Measurements from ENCODE around the gene COX5A. TPM values are rescaled to one million over a fixed set of nuclear protein-coding genes. Genes with fewer than 3 reads are reported as not detected.

COX5A gene
- total RNA-seq, 1 experiment from 2014 or later, result 307 TPM

DNA sequence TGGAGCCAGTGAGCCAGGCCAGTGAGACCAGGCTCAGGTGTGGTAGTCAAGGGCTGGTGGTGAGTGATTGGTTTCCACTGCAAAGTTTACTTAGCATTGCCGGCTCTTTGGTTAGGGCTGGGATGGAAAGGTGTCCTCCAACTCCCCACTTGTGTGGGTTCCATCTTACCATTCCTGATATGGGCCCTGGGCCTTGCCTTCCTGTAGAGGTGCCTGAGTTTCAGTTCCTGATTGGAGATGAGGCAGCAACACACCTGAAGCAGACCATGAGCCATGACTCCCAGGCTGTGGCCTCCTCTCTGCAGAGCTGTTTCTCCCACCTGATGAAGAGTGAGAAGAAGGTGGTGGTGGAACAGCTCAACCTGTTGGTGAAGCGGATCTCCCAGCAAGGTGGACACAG lies 44.9 kb downstream of the COX5A start:
- no peaks in the 10 kb centered on the region for H4K20me1 ChIP-seq (ENCODE audit: insufficient read depth)
- TF ChIP-seq ATF3 (IDR thresholded peaks at IDR 0.05) (no peak), SP1 (IDR thresholded peaks at IDR 0.05; ENCODE audit: low read depth) (no peak), ZFX (IDR thresholded peaks at IDR 0.05) (no peak), SRF (IDR thresholded peaks at IDR 0.05; ENCODE audit: low read depth) (no peak), FOSL1 (IDR thresholded peaks at IDR 0.05; ENCODE audit: low read depth) (no peak), CBX3 (IDR thresholded peaks at IDR 0.05; ENCODE audit: low read depth) (no peak), POLR2AphosphoS5 (IDR thresholded peaks at IDR 0.05; ENCODE audit: low read depth, low read length) (no peak)
- TF ChIP-seq, protein P1, sequence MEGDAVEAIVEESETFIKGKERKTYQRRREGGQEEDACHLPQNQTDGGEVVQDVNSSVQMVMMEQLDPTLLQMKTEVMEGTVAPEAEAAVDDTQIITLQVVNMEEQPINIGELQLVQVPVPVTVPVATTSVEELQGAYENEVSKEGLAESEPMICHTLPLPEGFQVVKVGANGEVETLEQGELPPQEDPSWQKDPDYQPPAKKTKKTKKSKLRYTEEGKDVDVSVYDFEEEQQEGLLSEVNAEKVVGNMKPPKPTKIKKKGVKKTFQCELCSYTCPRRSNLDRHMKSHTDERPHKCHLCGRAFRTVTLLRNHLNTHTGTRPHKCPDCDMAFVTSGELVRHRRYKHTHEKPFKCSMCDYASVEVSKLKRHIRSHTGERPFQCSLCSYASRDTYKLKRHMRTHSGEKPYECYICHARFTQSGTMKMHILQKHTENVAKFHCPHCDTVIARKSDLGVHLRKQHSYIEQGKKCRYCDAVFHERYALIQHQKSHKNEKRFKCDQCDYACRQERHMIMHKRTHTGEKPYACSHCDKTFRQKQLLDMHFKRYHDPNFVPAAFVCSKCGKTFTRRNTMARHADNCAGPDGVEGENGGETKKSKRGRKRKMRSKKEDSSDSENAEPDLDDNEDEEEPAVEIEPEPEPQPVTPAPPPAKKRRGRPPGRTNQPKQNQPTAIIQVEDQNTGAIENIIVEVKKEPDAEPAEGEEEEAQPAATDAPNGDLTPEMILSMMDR (IDR thresholded peaks at IDR 0.05 in 2 of 3, conservative IDR thresholded peaks at IDR 0.05 in 1 of 3; ENCODE audit: borderline replicate concordance in 1 of 3, insufficient read depth in 1 of 3, low read depth in 2 of 3, low read length in 2 of 3), result no peak
- H3K27ac ChIP-seq (ENCODE audit: low read depth, low read length), result no peak overlapping the region
- H3K4me3 ChIP-seq (replicated peaks in 1 of 2; ENCODE audit: low read depth in 1 of 2, low read length in 2 of 2), result no peak overlapping the region
- intact Hi-C loops (cut with micrococcal nuclease), result no loop called here
- POLR2A ChIA-PET, result no interaction called here
- CTCF ChIA-PET, result interaction anchor here (1.4 kb wide), 1 partner anchor 9 kb away, joined by 5 read pairs; no protein-coding TSS in a partner anchor
- peak overlapping the region; percentile 54 for H3K4me2 ChIP-seq (ENCODE audit: low read length)
- no peak for ATAC-seq
- no TSS peak for BruUV-seq (replicated peaks)
- DNase-seq (ENCODE audit: low read depth, low spot score), result no peak
- peaks cover 11 to 42% of the 10 kb centered on the region in 2 experiments; a peak in 3 of 4 replicates for H3K4me1 ChIP-seq (ENCODE audit: control insufficient read depth in 1 of 2, insufficient read depth in 2 of 2, low read length in 2 of 2)
- H3K9ac ChIP-seq (ENCODE audit: low read length), result no peak overlapping the region
- H3K79me2 ChIP-seq (ENCODE audit: insufficient read depth, low read length), result peaks cover 16% of the 10 kb centered on the region; the same call in 1 of the 2 replicates
- peaks cover 5 to 26% of the 10 kb centered on the region in 2 experiments; a peak in 2 of 4 replicates for H3K36me3 ChIP-seq (ENCODE audit: control insufficient read depth in 1 of 2, insufficient read depth in 2 of 2, low read length in 2 of 2)
- RAD21 ChIA-PET (ENCODE audit: low non-redundant PET in 1 of 2, low total read pairs in 2 of 2, uncharacterized antibody in 2 of 2, unreplicated experiment in 2 of 2), result no interaction called here
- H3K27me3 ChIP-seq (ENCODE audit: insufficient read depth, low read length), result no peaks in the 10 kb centered on the region
- no peak overlapping the region for H2AFZ ChIP-seq (ENCODE audit: low read depth, low read length, poor library complexity, severe bottlenecking)
- H3K9me3 ChIP-seq (ENCODE audit: control insufficient read depth in 1 of 2, insufficient read depth in 1 of 2, low read depth in 1 of 2, low read length in 2 of 2), result no peaks in the 10 kb centered on the region
- H3K9me2 ChIP-seq (ENCODE audit: insufficient read depth), result no peaks in the 10 kb centered on the region

- H4K20me1 ChIP-seq (ENCODE audit: insufficient read depth), result no peaks in the 10 kb centered on the region
- H3K9me3 ChIP-seq (ENCODE audit: control insufficient read depth in 1 of 2, insufficient read depth in 1 of 2, low read depth in 1 of 2, low read length in 2 of 2), result no peaks in the 10 kb centered on the region
- no peak overlapping the region for H3K4me2 ChIP-seq (ENCODE audit: low read length)
- ATAC-seq, result no peak
- peaks cover 11 to 42% of the 10 kb centered on the region in 2 experiments; a peak in 3 of 4 replicates for H3K4me1 ChIP-seq (ENCODE audit: control insufficient read depth in 1 of 2, insufficient read depth in 2 of 2, low read length in 2 of 2)
- DNase-seq (ENCODE audit: low read depth, low spot score), result no peak
- no peak overlapping the region for H2AFZ ChIP-seq (ENCODE audit: low read depth, low read length, poor library complexity, severe bottlenecking)
- no TSS peak for BruUV-seq (replicated peaks)
- ChIA-PET CTCF (interaction anchor here (1.4 kb wide), 1 partner anchor 9 kb away, joined by 5 read pairs; no protein-coding TSS in a partner anchor), POLR2A (interaction anchor here (0.7 kb wide), 1 partner anchor 16 kb away, joined by 6 read pairs; no protein-coding TSS in a partner anchor), RAD21 (ENCODE audit: low non-redundant PET in 1 of 2, low total read pairs in 2 of 2, uncharacterized antibody in 2 of 2, unreplicated experiment in 2 of 2) (no interaction called here)
- no peak overlapping the region for H3K27ac ChIP-seq (ENCODE audit: low read depth, low read length)
- no peaks in the 10 kb centered on the region for H3K9me2 ChIP-seq (ENCODE audit: insufficient read depth)
- no peak overlapping the region for H3K9ac ChIP-seq (ENCODE audit: low read length)
- no peaks in the 10 kb centered on the region for H3K27me3 ChIP-seq (ENCODE audit: insufficient read depth, low read length)
- H3K4me3 ChIP-seq (replicated peaks in 1 of 2; ENCODE audit: low read depth in 1 of 2, low read length in 2 of 2), result no peak overlapping the region
- H3K79me2 ChIP-seq (ENCODE audit: insufficient read depth, low read length), result peaks cover 16% of the 10 kb centered on the region; the same call in 1 of the 2 replicates
- intact Hi-C loops (cut with micrococcal nuclease), result no loop called here
- peaks cover 5 to 25% of the 10 kb centered on the region in 2 experiments; a peak in 2 of 4 replicates for H3K36me3 ChIP-seq (ENCODE audit: control insufficient read depth in 1 of 2, insufficient read depth in 2 of 2, low read length in 2 of 2)
- no peak for TF ChIP-seq ATF3 (IDR thresholded peaks at IDR 0.05)
- no peak for TF ChIP-seq TCF7L2 (IDR thresholded peaks at IDR 0.05; ENCODE audit: borderline replicate concordance, extremely low read depth, insufficient read depth, insufficient read length)
- TF ChIP-seq EGR1 (IDR thresholded peaks at IDR 0.05; ENCODE audit: low read depth), result no peak
- no peak for TF ChIP-seq SP1 (IDR thresholded peaks at IDR 0.05; ENCODE audit: low read depth)
- TF ChIP-seq SRF (IDR thresholded peaks at IDR 0.05; ENCODE audit: low read depth), result no peak
- TF ChIP-seq SIN3A (IDR thresholded peaks at IDR 0.05; ENCODE audit: low read depth), result no peak
- TF ChIP-seq, protein P1 (IDR thresholded peaks at IDR 0.05 in 2 of 3, conservative IDR thresholded peaks at IDR 0.05 in 1 of 3; ENCODE audit: borderline replicate concordance in 1 of 3, insufficient read depth in 1 of 3, low read depth in 2 of 3, low read length in 2 of 3), result no peak
- TF ChIP-seq ZNF274 (IDR thresholded peaks at IDR 0.05; ENCODE audit: low read depth, low read length), result no peak
- no peak for TF ChIP-seq ZFX (IDR thresholded peaks at IDR 0.05)
- no peak for TF ChIP-seq POLR2AphosphoS5 (IDR thresholded peaks at IDR 0.05; ENCODE audit: low read depth, low read length)
- TF ChIP-seq CBX3 (IDR thresholded peaks at IDR 0.05; ENCODE audit: low read depth), result no peak
Observed at GRCh38 chr15:74892313-74892712, 45.6 kb downstream of the COX5A start.
